GM23338 (cell line): Measurements from ENCODE around the gene LIPH.

Experiments used
- CREB1 ChIP-seq: fragments of 250-450 bp; sonication (Bioruptor Pico); IDR thresholded peaks from 2 replicates; pipeline ENCODE4 v1.5.0; 2020; ENCODE audit warnings: low read depth, mild to moderate bottlenecking, moderate library complexity
- CTCF ChIP-seq, 2 experiments: fragments of 200-600 bp in 1 of 2; sonication (generic) in 1 of 2; conservative IDR thresholded peaks; 2 replicates each; pipeline versions ENCODE4 v1.5.1 to v1.6.1; 2016 to 2017; ENCODE audit warnings: antibody characterized with exemption in 2 of 2, low read depth in 2 of 2, mild to moderate bottlenecking in 2 of 2, moderate library complexity in 1 of 2
- EZH2 ChIP-seq: fragments of 200-600 bp; sonication (generic); IDR thresholded peaks from one replicate; pipeline ENCODE4 v1.8.0; 2017; ENCODE audit warnings: antibody characterized with exemption, mild to moderate bottlenecking, low read depth; ENCODE audit not compliant: unreplicated experiment
- EZH2phosphoT487 ChIP-seq: fragments of 200-600 bp; sonication (generic); IDR thresholded peaks from one replicate; pipeline ENCODE4 v1.8.1; 2018; ENCODE audit warnings: antibody characterized with exemption; ENCODE audit not compliant: unreplicated experiment
- JUNB ChIP-seq: IDR thresholded peaks from one replicate; pipeline ENCODE4 v1.6.1; 2016; ENCODE audit warnings: antibody characterized with exemption; ENCODE audit not compliant: unreplicated experiment
- POLR2AphosphoS5 ChIP-seq: IDR thresholded peaks from 2 replicates; pipeline ENCODE4 v1.6.1; 2016; ENCODE audit warnings: antibody characterized with exemption, low read depth
- REST ChIP-seq: IDR thresholded peaks from one replicate; pipeline ENCODE4 v1.6.1; 2018; ENCODE audit warnings: antibody characterized with exemption; ENCODE audit not compliant: unreplicated experiment
- STAT1 ChIP-seq: IDR thresholded peaks from one replicate; pipeline ENCODE4 v1.6.1; 2016; ENCODE audit warnings: antibody characterized with exemption; ENCODE audit not compliant: unreplicated experiment
- ZNF114 ChIP-seq: fragments of 250-450 bp; sonication (Bioruptor Pico); IDR thresholded peaks from 2 replicates; pipeline ENCODE4 v1.5.0; 2020; ENCODE audit warnings: mild to moderate bottlenecking, moderate library complexity

GRCh38 chr3:185537369-185537970, 14.9 kb downstream of the LIPH start:
- TF ChIP-seq CTCF (conservative IDR thresholded peaks at IDR 0.05; ENCODE audit: low read depth in 2 of 2) (no peak), REST (no peak), CREB1 (CRISPR knock-in tag) (no peak), POLR2AphosphoS5 (no peak), EZH2 (no peak), EZH2phosphoT487 (no peak), JUNB (no peak), ZNF114 (CRISPR knock-in tag) (no peak), STAT1 (no peak)
